H1 (cell line): ENCODE results near the gene RBFOX1. TPM values are rescaled to one million over a fixed set of nuclear protein-coding genes. Genes with fewer than 3 reads are reported as not detected.

Experiments
- CTCF ChIA-PET: fragments of 300-600 bp; sonication (Branson Sonifier 250); formaldehyde crosslinking; loops from one replicate; lab custom pipeline; 2021; ENCODE audit not compliant: partially characterized antibody; lab: Charles Lee
- POLR2A ChIA-PET: fragments of 300-600 bp; sonication (Branson Sonifier 250); formaldehyde crosslinking; loops from one replicate; lab custom pipeline; 2021; ENCODE audit warnings: inconsistent platforms; ENCODE audit not compliant: partially characterized antibody; lab: Charles Lee
- DNase-seq, 2 experiments: peaks; one replicate each; pipeline versions ENCODE4 v3.0.0 to v3.0.0-alpha.2; 2010 to 2022; ENCODE audit warnings: low spot score in 2 of 2, low read depth in 1 of 2, mixed read lengths in 1 of 2
- FAIRE-seq: peaks from 2 replicates; lab custom pipeline; 2011; peaks lifted over from hg19 to GRCh38; lab: Jason Lieb, UNC
- H2AFZ ChIP-seq: 2 replicates; pipeline ENCODE4 v1.8.1; 2012; ENCODE audit warnings: low read length, inconsistent platforms
- H2AK5ac ChIP-seq: 2 replicates; pipeline ENCODE4 v1.6.1; 2013; ENCODE audit warnings: low read depth, low read length
- H2BK120ac ChIP-seq: replicated peaks from 2 replicates; pipeline ENCODE3; 2013; ENCODE audit warnings: low read depth, low read length, inconsistent platforms
- H2BK12ac ChIP-seq: 2 replicates; pipeline ENCODE4 v1.6.1; 2013; ENCODE audit warnings: low read depth, low read length
- H2BK15ac ChIP-seq: 2 replicates; pipeline ENCODE4 v1.6.1; 2013; ENCODE audit warnings: low read length
- H2BK20ac ChIP-seq: 2 replicates; pipeline ENCODE4 v1.6.1; 2013; ENCODE audit warnings: low read length
- H2BK5ac ChIP-seq: 2 replicates; pipeline ENCODE4 v1.6.1; 2013; ENCODE audit warnings: low read depth, low read length
- H3K14ac ChIP-seq: 2 replicates; pipeline ENCODE4 v1.6.1; 2013; ENCODE audit warnings: inconsistent platforms; ENCODE audit not compliant: insufficient read length
- H3K18ac ChIP-seq: 2 replicates; pipeline ENCODE4 v1.6.1; 2013; ENCODE audit warnings: low read length; ENCODE audit errors: extremely low read depth
- H3K23ac ChIP-seq: 2 replicates; pipeline ENCODE4 v1.6.1; 2013; ENCODE audit warnings: inconsistent platforms; ENCODE audit not compliant: insufficient read length
- H3K23me2 ChIP-seq: 2 replicates; pipeline ENCODE4 v1.6.1; 2013; ENCODE audit warnings: low read depth, low read length
- H3K27ac ChIP-seq: 2 replicates; pipeline ENCODE4 v1.6.1; 2011; ENCODE audit warnings: low read depth, low read length, inconsistent platforms
- H3K27me3 ChIP-seq, 4 experiments: replicated peaks in 1 of 4; 1 replicate in 1 of 4; 2 replicates in 3 of 4; pipeline versions ENCODE4 v1.6.1 to v1.8.1; 2011 to 2013; ENCODE audit warnings: low read length in 3 of 4, mild to moderate bottlenecking in 3 of 4, inconsistent platforms in 2 of 4, mixed read lengths in 2 of 4, moderate library complexity in 1 of 4; ENCODE audit not compliant: control insufficient read depth in 3 of 4, insufficient read depth in 3 of 4; ENCODE audit errors: extremely low read depth in 1 of 4
- H3K36me3 ChIP-seq, 4 experiments: 2 replicates each; pipeline versions ENCODE4 v1.6.1 to v1.8.1; 2011 to 2013; ENCODE audit warnings: mild to moderate bottlenecking in 4 of 4, low read length in 3 of 4, moderate library complexity in 2 of 4, control low read depth in 1 of 4, inconsistent platforms in 1 of 4; ENCODE audit not compliant: insufficient read depth in 4 of 4, control insufficient read depth in 2 of 4
- H3K4ac ChIP-seq: replicated peaks from 2 replicates; pipeline ENCODE3; 2013; ENCODE audit warnings: low read length, low read depth, mixed read lengths, inconsistent platforms; ENCODE audit not compliant: insufficient read length
- H3K4me1 ChIP-seq, 4 experiments: replicated peaks in 1 of 4; 1 replicate in 1 of 4; 2 replicates in 3 of 4; pipeline versions ENCODE4 v1.6.1 to v1.8.1; 2011 to 2013; ENCODE audit warnings: low read length in 3 of 4, inconsistent platforms in 2 of 4, mixed read lengths in 1 of 4; ENCODE audit not compliant: insufficient read depth in 4 of 4, control insufficient read depth in 3 of 4
- H3K4me2 ChIP-seq, 2 experiments: 2 replicates each; pipeline versions ENCODE4 v1.6.1 to v1.8.1; 2011 to 2013; ENCODE audit warnings: low read depth in 2 of 2, low read length in 2 of 2, control low read depth in 1 of 2, inconsistent platforms in 1 of 2, mild to moderate bottlenecking in 1 of 2; ENCODE audit not compliant: insufficient read depth in 1 of 2
- H3K4me3 ChIP-seq, 4 experiments: fragments of 200-600, 300-600 bp in 1 of 4; sonication (generic), shearing (Covaris generic), sonication (Bioruptor Twin) in 1 of 4; 2 replicates each; pipeline versions ENCODE4 v1.5.1 to v1.8.1; 2011 to 2016; ENCODE audit warnings: low read length in 4 of 4, low read depth in 3 of 4, control low read depth in 2 of 4, inconsistent platforms in 2 of 4, mild to moderate bottlenecking in 2 of 4, mixed read lengths in 1 of 4, moderate library complexity in 1 of 4; ENCODE audit not compliant: insufficient read depth in 2 of 4; ENCODE audit errors: extremely low read depth in 1 of 4
- H3K56ac ChIP-seq: replicated peaks from 2 replicates; pipeline ENCODE3; 2013; ENCODE audit warnings: low read depth, mild to moderate bottlenecking, mixed read lengths, low read length, inconsistent platforms; ENCODE audit not compliant: insufficient read length
- H3K79me1 ChIP-seq: 2 replicates; pipeline ENCODE4 v1.6.1; 2013; ENCODE audit warnings: low read depth, low read length, control low read depth
- H3K79me2 ChIP-seq, 2 experiments: 2 replicates each; pipeline versions ENCODE4 v1.6.1 to v1.8.1; 2012 to 2013; ENCODE audit warnings: low read length in 2 of 2, mild to moderate bottlenecking in 2 of 2, inconsistent platforms in 1 of 2; ENCODE audit not compliant: insufficient read depth in 2 of 2, control insufficient read depth in 1 of 2
- H3K9ac ChIP-seq, 4 experiments: replicated peaks in 1 of 4; 1 replicate in 1 of 4; 2 replicates in 3 of 4; pipeline versions ENCODE4 v1.6.1 to v1.8.1; 2011 to 2013; ENCODE audit warnings: low read depth in 3 of 4, low read length in 3 of 4, control low read depth in 2 of 4, mild to moderate bottlenecking in 2 of 4, moderate library complexity in 2 of 4, inconsistent platforms in 1 of 4; ENCODE audit errors: extremely low read depth in 1 of 4
- H3K9me3 ChIP-seq, 2 experiments: 2 replicates each; pipeline versions ENCODE4 v1.6.1 to v1.8.1; 2012 to 2013; ENCODE audit warnings: mild to moderate bottlenecking in 2 of 2, moderate library complexity in 2 of 2, control low read depth in 1 of 2, inconsistent platforms in 1 of 2, low read depth in 1 of 2, low read length in 1 of 2, mixed read lengths in 1 of 2; ENCODE audit not compliant: insufficient read depth in 2 of 2
- H4K20me1 ChIP-seq, 2 experiments: replicated peaks in 1 of 2; 2 replicates each; pipeline versions ENCODE3 to v1.8.1; 2011 to 2013; ENCODE audit warnings: inconsistent platforms in 2 of 2, low read length in 2 of 2, mild to moderate bottlenecking in 1 of 2; ENCODE audit not compliant: insufficient read depth in 2 of 2, control insufficient read depth in 1 of 2
- H4K5ac ChIP-seq: 2 replicates; pipeline ENCODE4 v1.6.1; 2013; ENCODE audit warnings: low read length, low read depth, mixed read lengths, inconsistent platforms; ENCODE audit not compliant: insufficient read length
- H4K8ac ChIP-seq: 2 replicates; pipeline ENCODE4 v1.8.0; 2013; ENCODE audit warnings: mild to moderate bottlenecking, moderate library complexity, low read length, inconsistent platforms; ENCODE audit not compliant: insufficient read depth; ENCODE audit errors: extremely low read depth
- H4K91ac ChIP-seq: replicated peaks from 2 replicates; pipeline ENCODE3; 2013; ENCODE audit warnings: low read length, mixed read lengths, inconsistent platforms; ENCODE audit not compliant: insufficient read length
- BACH1 ChIP-seq: IDR thresholded peaks from 2 replicates; pipeline ENCODE4 v1.6.1; 2012; ENCODE audit warnings: low read length, improper control_type of control experiment
- EGR1 ChIP-seq: IDR thresholded peaks from 2 replicates; pipeline ENCODE4 v1.6.1; 2011; ENCODE audit warnings: low read depth, low read length, borderline replicate concordance
- RNF2 ChIP-seq: fragments of 200-900, 300-1000 bp; sonication (generic); IDR thresholded peaks from 2 replicates; pipeline ENCODE4 v1.7.1; 2016; ENCODE audit warnings: borderline replicate concordance, low read depth, mild to moderate bottlenecking, antibody characterized with exemption, low read length; ENCODE audit not compliant: poor library complexity, severe bottlenecking; ENCODE audit errors: missing control alignments
- RXRA ChIP-seq: IDR thresholded peaks from 2 replicates; pipeline ENCODE4 v1.6.1; 2011; ENCODE audit warnings: low read depth, mild to moderate bottlenecking, low read length, moderate library complexity; ENCODE audit not compliant: insufficient read depth
- SP2 ChIP-seq: IDR thresholded peaks from 2 replicates; pipeline ENCODE4 v1.6.1; 2012; ENCODE audit warnings: mild to moderate bottlenecking, low read length, inconsistent platforms
- WGBS, 2 experiments: shearing (Covaris generic) in 1 of 2; methylation state at CpG; one replicate each; pipeline versions ENCODE4 v1.1.6 to v1.1.7; 2013 to 2015; ENCODE audit warnings: low lambda C conversion rate in 2 of 2, mixed read lengths in 2 of 2, inconsistent platforms in 1 of 2, low coverage in 1 of 2, missing lambda C conversion rate in 1 of 2; ENCODE audit not compliant: insufficient replicate concordance in 2 of 2, insufficient coverage in 1 of 2, insufficient read length in 1 of 2; ENCODE audit errors: extremely low coverage in 1 of 2, missing lambda C conversion rate in 1 of 2; 5-methylcytosine and 5-hydroxymethylcytosine counted together
- polyA plus RNA-seq, 7 experiments: library from polyadenylated mRNA; depleted of rRNA in 3 of 7; stranded (reverse) in 5 of 7; unstranded in 2 of 7; fragments of >200 nt in 5 of 7; fragments of 200-250 nt in 2 of 7; gene quantifications; 1 replicate in 5 of 7; 2 replicates in 1 of 7; 4 replicates in 1 of 7; pipeline versions ENCODE4 v1.2.1 to v1.2.3, GENCODE V29; 2011 to 2013; ENCODE audit warnings: missing spikeins in 2 of 7, mixed read lengths in 2 of 7
- total RNA-seq: library from RNA; stranded (reverse); fragmentation: NEBNext Ultra II Directional; extraction: Animal tissue kit (Norgen Biotek cat#: 25700); gene quantifications from 2 replicates; pipeline ENCODE4 v1.2.1, GENCODE V29; 2021

Gene RBFOX1
- total and polyA plus RNA-seq, 2 of the 8 experiments (the other 6 are each of a cell fraction or from before 2014, with no cell fraction given) = 1.7 to 2.8 TPM

GRCh38 chr16:7450440-7450839, 117.8 kb downstream of the RBFOX1 start:
- Histone ChIP-seq H2AK5ac (no peak overlapping the region), H3K79me2 (no peaks in the 10 kb centered on the region), H3K27me3 (no peaks in the 10 kb centered on the region), H3K4me1 (peaks cover 0 to 6% (median 2%) of the 10 kb centered on the region in 4 experiments; a peak in 3 of 7 replicates), H3K36me3 (no peaks in the 10 kb centered on the region), H2BK5ac (no peak overlapping the region), H4K20me1 (no peaks in the 10 kb centered on the region), H3K23ac (no peak overlapping the region), H3K4me2 (no peak overlapping the region), H2BK120ac (no peak overlapping the region), H3K9ac (no peak overlapping the region), H3K4ac (no peak overlapping the region), H3K18ac (no peak overlapping the region), H3K14ac (no peak overlapping the region), H2AFZ (no peak overlapping the region), H3K9me3 (no peaks in the 10 kb centered on the region)
- no peak for FAIRE-seq
- WGBS, 2 experiments = 94% methylated on average over 7 of the region's 7 CpGs; no CpG with 5 or more reads in 1 of the 2 experiments
- CTCF ChIA-PET = no interaction called here
- TF ChIP-seq RXRA (no peak), RNF2 (no peak), EGR1 (no peak), SP2 (no peak), BACH1 (no peak)
- TF ChIP-seq, all 59 proteins: peak for 0
- Histone ChIP-seq H3K27ac (no peak overlapping the region), H3K23me2 (no peaks in the 10 kb centered on the region), H4K91ac (no peak overlapping the region), H4K5ac (no peak overlapping the region), H2BK12ac (no peak overlapping the region), H2BK15ac (no peak overlapping the region), H3K4me3 (no peak overlapping the region), H3K56ac (no peak overlapping the region), H3K79me1 (no peaks in the 10 kb centered on the region), H4K8ac (no peak overlapping the region), H2BK20ac (no peak overlapping the region)
- DNase-seq = no peak
- POLR2A ChIA-PET = no interaction called here
